Measurements from ENCODE around the gene FBXO17.
"Not testable (repeated sequence)": the region's sequence is repeated elsewhere in the genome, so short reads cannot be mapped to it uniquely, and the experiment has no call there.

FBXO17 gene

GRCh38 chr19:38993271-38993670 lies 17.7 kb upstream of the FBXO17 start:
- TF ChIP-seq CTCF (IDR thresholded peaks at IDR 0.05; ENCODE audit: borderline replicate concordance, control extremely low read depth, extremely low read depth, insufficient read depth, missing control alignments): no peak
- no peak for DNase-seq (ENCODE audit: low spot score)
- in situ Hi-C loops (cut with MboI; ENCODE audit: low sequenced_read_pairs, unreplicated experiment): no loop called here

DNA sequence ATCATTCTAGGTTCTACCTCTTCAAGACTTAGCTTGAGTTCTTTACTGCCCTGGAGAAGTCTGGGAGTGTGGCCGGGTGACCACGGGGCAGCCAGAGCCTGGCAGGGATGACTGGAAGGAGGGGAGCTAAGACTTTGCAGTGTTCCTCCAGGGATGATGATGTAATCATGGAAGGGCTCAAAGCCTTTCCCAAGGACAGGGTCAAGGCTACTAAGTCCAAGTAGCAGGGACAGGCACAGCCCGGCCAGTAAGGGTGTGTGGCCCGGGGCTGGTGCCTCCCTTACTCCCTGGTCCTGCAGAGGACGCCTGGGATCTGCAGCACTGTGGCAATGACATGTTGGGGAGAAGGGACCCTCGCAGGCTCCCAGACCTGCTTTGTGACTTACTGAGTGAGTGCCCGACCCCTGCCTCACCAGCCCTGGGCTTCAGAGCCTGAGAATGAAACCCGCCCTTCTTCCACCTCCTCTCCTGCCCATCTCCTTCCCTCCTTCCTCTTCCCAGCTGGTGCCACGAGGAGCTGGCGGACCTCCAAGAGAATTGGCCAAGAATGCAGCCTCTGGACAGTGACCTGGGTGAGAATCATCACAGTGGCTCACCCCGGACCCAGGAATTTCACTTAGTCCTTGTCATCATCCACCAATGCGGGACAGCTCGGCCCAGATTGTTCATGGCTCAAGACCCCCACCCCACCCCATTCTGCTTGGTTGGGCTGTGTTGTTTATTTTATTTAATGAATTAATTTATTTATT lies 15.6 kb upstream of the FBXO17 start:
- DNase-seq (ENCODE audit: low spot score): no peak
- in situ Hi-C loops (cut with MboI; ENCODE audit: low sequenced_read_pairs, unreplicated experiment): no loop called here
- no peak for TF ChIP-seq CTCF (IDR thresholded peaks at IDR 0.05; ENCODE audit: borderline replicate concordance, control extremely low read depth, extremely low read depth, insufficient read depth, missing control alignments)

- DNase-seq (ENCODE audit: low spot score); in situ Hi-C loops (cut with MboI; ENCODE audit: low sequenced_read_pairs, unreplicated experiment): not testable (repeated sequence)
Measured at GRCh38 chr19:38989614-38990013, 14.1 kb upstream of the FBXO17 start.

DNA sequence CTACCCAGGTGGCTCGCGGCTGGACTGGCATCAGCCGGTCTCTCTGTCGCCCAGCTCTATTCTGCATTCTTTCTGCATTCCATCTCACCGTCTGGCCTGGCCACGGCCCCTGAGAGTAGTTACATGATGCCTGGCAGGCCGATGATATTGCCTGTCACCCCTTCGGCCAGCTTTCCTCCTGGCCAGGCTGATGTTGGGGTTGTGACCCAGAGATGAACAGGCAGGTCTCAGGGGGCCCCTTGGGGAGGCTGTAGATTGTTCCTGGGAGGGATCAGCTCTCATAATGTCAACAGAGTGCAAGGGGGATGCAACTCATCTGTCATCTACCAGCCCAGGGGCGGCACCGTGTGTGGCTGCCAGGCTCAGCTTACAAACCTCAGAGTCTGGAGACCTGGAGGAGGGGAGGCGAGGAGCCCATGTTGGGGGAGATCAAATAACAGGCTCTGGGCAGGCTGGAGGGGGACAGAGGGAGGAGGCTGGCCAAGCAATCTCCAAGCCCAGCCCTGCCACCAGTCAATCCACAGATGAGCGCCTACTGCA lies 13.6 kb upstream of the FBXO17 start:
- no peak for DNase-seq (ENCODE audit: low spot score)

GRCh38 chr19:38988627-38989026 lies 13.1 kb upstream of the FBXO17 start:
- DNase-seq (ENCODE audit: low spot score); in situ Hi-C loops (cut with MboI; ENCODE audit: low sequenced_read_pairs, unreplicated experiment): not testable (repeated sequence)

More for the DNA sequence above, 13.6 kb upstream of the FBXO17 start:
- in situ Hi-C loops (cut with MboI; ENCODE audit: low sequenced_read_pairs, unreplicated experiment): no loop called here
- TF ChIP-seq CTCF (IDR thresholded peaks at IDR 0.05; ENCODE audit: borderline replicate concordance, control extremely low read depth, extremely low read depth, insufficient read depth, missing control alignments): no peak

DNA sequence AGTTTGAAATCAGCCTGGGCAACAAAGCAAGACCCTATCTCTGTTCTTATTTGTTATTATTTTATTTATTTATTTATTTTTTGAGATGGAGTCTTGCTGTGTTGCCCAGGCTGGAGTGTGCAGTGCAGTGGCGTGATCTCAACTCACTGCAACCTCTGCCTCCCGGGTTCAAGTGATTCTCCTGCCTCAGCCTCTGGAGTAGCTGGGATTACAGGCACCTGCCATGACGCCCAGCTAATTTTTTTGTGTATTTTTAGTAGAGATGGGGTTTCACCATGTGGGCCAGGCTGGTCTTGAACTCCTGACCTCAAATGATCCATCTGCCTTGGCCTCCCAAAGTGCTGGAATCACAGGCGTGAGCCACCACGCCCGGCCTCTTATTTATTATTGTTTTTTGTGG lies 12.2 kb upstream of the FBXO17 start:
- in situ Hi-C loops (cut with MboI; ENCODE audit: low sequenced_read_pairs, unreplicated experiment); DNase-seq (ENCODE audit: low spot score): not testable (repeated sequence)

GRCh38 chr19:38985262-38985661 lies 9.7 kb upstream of the FBXO17 start:
- in situ Hi-C loops (cut with MboI; ENCODE audit: low sequenced_read_pairs, unreplicated experiment): no loop called here
- no peak for DNase-seq (ENCODE audit: low spot score)
- no peak for TF ChIP-seq CTCF (IDR thresholded peaks at IDR 0.05; ENCODE audit: borderline replicate concordance, control extremely low read depth, extremely low read depth, insufficient read depth, missing control alignments)

DNA sequence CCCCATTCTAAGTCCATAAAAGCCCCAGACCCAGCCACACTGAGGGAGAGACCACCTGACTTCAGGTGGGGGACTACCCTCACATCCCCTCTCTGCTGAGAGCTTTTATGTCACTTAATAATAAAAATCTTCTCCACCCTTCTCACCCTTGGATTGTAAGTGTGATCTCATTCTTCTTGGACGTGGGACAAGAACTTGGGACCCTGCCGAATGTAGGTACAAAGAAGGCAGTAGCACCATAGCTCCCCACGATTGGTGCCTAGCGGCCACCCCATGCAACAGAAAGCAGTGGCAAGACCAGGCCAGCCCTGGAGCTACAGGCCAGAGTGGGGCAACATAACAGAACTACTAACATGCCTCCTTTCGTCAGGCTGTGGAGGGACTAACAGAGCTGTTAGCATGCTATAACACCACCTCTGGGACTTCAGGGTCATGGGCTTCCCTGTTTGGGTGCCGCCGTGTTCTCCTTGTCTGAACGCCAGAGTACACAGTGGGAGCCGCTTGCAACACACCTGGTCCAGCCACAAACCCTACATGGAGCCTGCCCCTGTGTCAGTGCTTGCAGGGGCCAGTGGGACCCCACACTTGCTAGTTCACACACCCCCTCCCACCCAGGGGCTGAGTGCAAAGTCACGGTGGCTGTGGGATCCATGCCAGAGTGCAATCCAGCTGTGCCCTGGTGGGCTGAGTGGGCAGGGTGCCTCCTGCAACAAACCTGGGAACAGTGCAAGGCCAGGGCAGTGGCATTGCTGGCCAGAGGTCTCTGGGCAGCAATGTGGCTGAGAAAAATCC lies 5.2 kb upstream of the FBXO17 start:
- no peak for TF ChIP-seq CTCF (IDR thresholded peaks at IDR 0.05; ENCODE audit: borderline replicate concordance, control extremely low read depth, extremely low read depth, insufficient read depth, missing control alignments)
- no peak for DNase-seq (ENCODE audit: low spot score)
- in situ Hi-C loops (cut with MboI; ENCODE audit: low sequenced_read_pairs, unreplicated experiment): no loop called here

Data from GM13976 (cell line).